PC-9 (cell line): Measurements from ENCODE around the gene GSE1.

ENCODE experiments used
- CTCF ChIP-seq: fragments of 200-600 bp; sonication (generic); conservative IDR thresholded peaks from 2 replicates; pipeline ENCODE4 v1.6.1; 2017; ENCODE audit warnings: mixed run types, antibody characterized with exemption, mild to moderate bottlenecking, moderate library complexity
- EZH2 ChIP-seq: fragments of 200-600 bp; sonication (generic); IDR thresholded peaks from 2 replicates; pipeline ENCODE4 v1.8.0; 2017; ENCODE audit warnings: antibody characterized with exemption, low read depth

GRCh38 chr16:85603203-85603755, 9.8 kb upstream of the GSE1 start:
- no peak for TF ChIP-seq CTCF
- no peak for TF ChIP-seq EZH2
